Skeletal muscle tissue (tissue), 4 donors: ENCODE results near the gene SFSWAP. TPM values are rescaled to one million over a fixed set of nuclear protein-coding genes. Genes with fewer than 3 reads are reported as not detected.
"Not testable (repeated sequence)": the region's sequence is repeated elsewhere in the genome, so short reads cannot be mapped to it uniquely, and the experiment has no call there.

ENCODE experiments used
- H3K27ac ChIP-seq: one replicate; pipeline ENCODE4 v1.7.0; 2013; ENCODE audit warnings: mild to moderate bottlenecking, low read depth, low read length, inconsistent platforms
- H3K27me3 ChIP-seq, 3 donors: one replicate each; pipeline ENCODE4 v1.7.0; 2013; ENCODE audit warnings: low read length in 3 of 3; ENCODE audit not compliant: control insufficient read depth in 3 of 3, insufficient read depth in 3 of 3
- H3K36me3 ChIP-seq, 3 donors: one replicate each; pipeline ENCODE4 v1.7.0; 2013; ENCODE audit warnings: low read length in 3 of 3; ENCODE audit not compliant: control insufficient read depth in 3 of 3, insufficient read depth in 3 of 3
- H3K4me1 ChIP-seq, 3 donors: one replicate each; pipeline ENCODE4 v1.7.0; 2013; ENCODE audit warnings: low read length in 3 of 3, mild to moderate bottlenecking in 3 of 3; ENCODE audit not compliant: control insufficient read depth in 3 of 3, insufficient read depth in 3 of 3
- H3K4me3 ChIP-seq, 3 donors: one replicate each; pipeline ENCODE4 v1.7.0; 2013; ENCODE audit warnings: low read length in 3 of 3
- H3K9ac ChIP-seq, 3 donors: one replicate each; pipeline ENCODE4 v1.7.0; 2013; ENCODE audit warnings: low read length in 3 of 3, mild to moderate bottlenecking in 3 of 3, moderate library complexity in 2 of 3, low read depth in 1 of 3
- H3K9me3 ChIP-seq, 3 donors: one replicate each; pipeline ENCODE4 v1.7.0; 2013; ENCODE audit warnings: low read length in 3 of 3; ENCODE audit not compliant: control insufficient read depth in 3 of 3
- total RNA-seq: library from RNA; depleted of rRNA; stranded (reverse); fragments of >200 nt; gene quantifications from one replicate; pipeline ENCODE4 v1.2.3, GENCODE V29; 2014
- donor health status: Osteomylitis.

Gene SFSWAP
- total RNA-seq, 1 donor from 2014 or later = 17.7 TPM

DNA sequence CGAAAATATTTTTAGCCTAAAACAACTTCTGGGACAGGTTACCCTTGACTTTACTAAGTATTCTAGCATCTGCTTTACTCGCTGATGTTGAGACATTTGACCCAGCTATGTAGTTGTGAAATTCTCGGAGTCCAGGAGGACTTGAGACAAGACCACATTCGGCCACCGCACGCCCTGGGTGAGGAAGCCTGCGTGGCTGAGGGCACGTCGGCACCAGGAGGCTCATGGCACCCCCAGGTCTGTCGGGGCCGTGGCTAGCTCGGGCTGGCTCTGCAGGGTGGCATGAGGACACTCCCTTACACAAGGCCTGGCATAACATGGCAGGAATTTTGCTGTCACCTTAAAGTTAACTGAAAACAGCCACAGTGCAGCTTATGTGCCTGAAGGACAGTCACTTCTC is 59.2 kb downstream of the SFSWAP start:
- H3K36me3 ChIP-seq = peaks cover 44 to 65% (median 60%) of the 10 kb centered on the region in 3 donors
- no peaks in the 10 kb centered on the region for H3K27me3 ChIP-seq
- peaks cover 0 to 12% (median 2%) of the 10 kb centered on the region in 3 donors for H3K4me1 ChIP-seq
- no peak overlapping the region for H3K4me3 ChIP-seq
- H3K27ac ChIP-seq = no peak overlapping the region
- H3K9me3 ChIP-seq = no peaks in the 10 kb centered on the region
- H3K9ac ChIP-seq = no peak overlapping the region

DNA sequence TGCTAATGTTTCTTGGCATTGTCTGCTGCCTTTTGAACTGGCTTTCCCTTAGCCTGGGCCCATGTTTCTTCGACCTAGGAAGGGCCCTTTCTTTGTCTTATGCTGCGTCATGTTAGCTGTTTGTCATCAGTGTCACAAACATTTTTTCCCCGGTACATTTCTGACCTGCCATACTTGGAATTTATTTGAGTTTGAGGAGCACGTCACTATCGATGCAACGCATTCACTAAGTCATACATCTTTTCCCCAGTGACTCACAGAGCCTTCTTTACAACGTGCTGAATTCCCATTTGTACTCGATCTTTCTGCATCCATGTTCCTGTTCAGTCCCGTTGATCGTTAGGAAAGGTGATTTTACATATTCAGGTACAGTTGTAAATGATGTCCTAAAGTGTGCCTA is 61.1 kb downstream of the SFSWAP start:
- Histone ChIP-seq H3K36me3 (peaks cover 38 to 55% (median 54%) of the 10 kb centered on the region in 3 donors), H3K9ac (no peak overlapping the region), H3K27me3 (no peaks in the 10 kb centered on the region), H3K4me3 (no peak overlapping the region), H3K27ac (no peak overlapping the region), H3K9me3 (no peaks in the 10 kb centered on the region), H3K4me1 (peaks cover 0 to 14% (median 2%) of the 10 kb centered on the region in 3 donors)

GRCh38 chr12:131773582-131774221 is 62.8 kb downstream of the SFSWAP start:
- Histone ChIP-seq H3K9ac (no peak overlapping the region), H3K4me1 (peaks cover 0 to 14% (median 2%) of the 10 kb centered on the region in 3 donors), H3K4me3 (no peak overlapping the region), H3K27me3 (no peaks in the 10 kb centered on the region), H3K36me3 (peaks cover 36 to 52% (median 46%) of the 10 kb centered on the region in 3 donors), H3K9me3 (no peaks in the 10 kb centered on the region), H3K27ac (no peak overlapping the region)

GRCh38 chr12:131774576-131775391 is 63.9 kb downstream of the SFSWAP start:
- peak overlapping the region; percentile 59 for H3K27ac ChIP-seq
- no peaks in the 10 kb centered on the region for H3K9me3 ChIP-seq
- H3K36me3 ChIP-seq = peaks cover 43 to 52% (median 47%) of the 10 kb centered on the region in 3 donors
- H3K4me3 ChIP-seq = no peak overlapping the region
- H3K9ac ChIP-seq = no peak overlapping the region
- H3K4me1 ChIP-seq = peaks cover 0 to 14% (median 2%) of the 10 kb centered on the region in 3 donors
- no peaks in the 10 kb centered on the region for H3K27me3 ChIP-seq

GRCh38 chr12:131775392-131776236 is 64.7 kb downstream of the SFSWAP start:
- Histone ChIP-seq H3K4me3 (no peak overlapping the region), H3K27ac (peak overlapping the region; percentile 59), H3K4me1 (peaks cover 0 to 14% (median 2%) of the 10 kb centered on the region in 3 donors), H3K9ac (no peak overlapping the region), H3K36me3 (peaks cover 42 to 54% (median 48%) of the 10 kb centered on the region in 3 donors), H3K27me3 (no peaks in the 10 kb centered on the region), H3K9me3 (no peaks in the 10 kb centered on the region)

DNA sequence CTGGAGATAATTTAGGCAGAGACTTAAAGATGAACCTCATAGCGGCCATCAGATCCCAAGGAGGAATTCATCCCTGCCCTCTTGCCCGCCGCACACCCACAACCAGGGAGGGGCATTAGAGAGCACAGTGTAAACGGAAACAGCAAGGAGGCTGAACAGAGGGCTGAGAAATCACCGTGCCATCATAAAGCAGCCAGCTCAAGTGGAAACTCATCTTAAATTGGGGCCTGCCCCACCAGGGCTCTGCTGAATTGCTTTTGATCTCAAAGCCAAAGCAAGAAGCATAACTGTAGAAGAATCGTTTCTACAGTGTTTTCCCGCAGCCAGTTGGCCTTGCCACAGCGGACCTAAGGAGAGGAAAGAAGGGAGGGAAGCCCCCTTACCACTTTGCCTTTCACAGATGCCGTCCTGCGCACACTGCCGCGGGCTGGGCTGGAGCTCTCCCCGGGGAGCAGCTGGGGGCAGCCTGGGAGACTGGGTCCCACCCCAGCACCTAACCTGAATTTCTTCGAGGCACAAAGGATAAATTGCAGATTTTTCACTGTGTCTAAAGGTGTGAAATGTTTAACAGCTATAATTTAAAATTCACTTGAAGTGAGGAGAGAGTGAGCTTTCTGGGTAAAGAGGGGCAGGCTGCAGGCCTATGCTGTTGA is 65.5 kb downstream of the SFSWAP start:
- Histone ChIP-seq H3K27ac (no peak overlapping the region), H3K4me3 (no peak overlapping the region), H3K9ac (no peak overlapping the region), H3K36me3 (peaks cover 38 to 48% (median 44%) of the 10 kb centered on the region in 3 donors), H3K9me3 (no peaks in the 10 kb centered on the region), H3K4me1 (peaks cover 0 to 14% (median 2%) of the 10 kb centered on the region in 3 donors), H3K27me3 (no peaks in the 10 kb centered on the region)

DNA sequence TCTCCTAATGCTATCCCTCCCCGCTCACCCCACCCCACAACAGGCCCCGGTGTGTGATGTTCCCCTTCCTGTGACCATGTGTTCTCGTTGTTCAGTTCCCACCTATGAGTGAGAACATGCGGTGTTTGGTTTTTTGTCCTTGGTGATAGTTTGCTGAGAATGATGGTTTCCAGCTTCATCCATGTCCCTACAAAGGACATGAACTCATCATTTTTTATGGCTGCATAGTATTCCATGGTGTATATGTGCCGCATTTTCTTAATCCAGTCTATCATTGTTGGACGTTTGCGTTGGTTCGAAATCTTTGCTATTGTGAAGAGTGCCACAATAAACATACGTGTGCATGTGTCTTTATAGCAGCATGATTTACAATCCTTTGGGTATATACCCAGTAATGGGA is 66.4 kb downstream of the SFSWAP start:
- not testable (repeated sequence) for H3K27ac ChIP-seq, H3K9ac ChIP-seq, H3K9me3 ChIP-seq, H3K4me3 ChIP-seq, H3K27me3 ChIP-seq
- Histone ChIP-seq H3K36me3 (peaks cover 38 to 48% (median 42%) of the 10 kb centered on the region in 3 donors), H3K4me1 (peaks cover 0 to 14% (median 2%) of the 10 kb centered on the region in 3 donors)

DNA sequence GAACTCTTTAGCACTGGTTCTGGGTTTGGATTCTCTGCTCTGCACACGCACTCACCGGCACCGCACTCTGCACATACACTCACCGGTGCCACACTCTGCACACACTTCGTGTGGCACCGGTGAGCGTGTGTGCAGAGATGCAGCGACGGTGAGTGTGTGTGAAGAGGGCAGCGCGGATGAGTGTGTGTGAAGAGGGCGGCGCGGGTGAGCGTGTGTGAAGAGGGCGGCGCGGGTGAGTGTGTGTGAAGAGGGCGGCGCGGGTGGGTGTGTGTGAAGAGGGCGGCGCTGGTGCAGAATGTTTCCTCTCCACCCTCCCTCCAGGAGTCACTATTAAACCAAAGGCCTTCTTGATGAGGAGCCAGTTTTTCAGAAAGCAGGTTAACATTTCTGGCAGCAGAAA is 68.1 kb downstream of the SFSWAP start:
- H3K9me3 ChIP-seq = no peaks in the 10 kb centered on the region
- H3K4me1 ChIP-seq = peaks cover 3 to 14% (median 3%) of the 10 kb centered on the region in 3 donors
- no peaks in the 10 kb centered on the region for H3K27me3 ChIP-seq
- peaks cover 26 to 41% (median 36%) of the 10 kb centered on the region in 3 donors for H3K36me3 ChIP-seq
- no peak overlapping the region for H3K9ac ChIP-seq
- no peak overlapping the region for H3K27ac ChIP-seq
- no peak overlapping the region for H3K4me3 ChIP-seq

DNA sequence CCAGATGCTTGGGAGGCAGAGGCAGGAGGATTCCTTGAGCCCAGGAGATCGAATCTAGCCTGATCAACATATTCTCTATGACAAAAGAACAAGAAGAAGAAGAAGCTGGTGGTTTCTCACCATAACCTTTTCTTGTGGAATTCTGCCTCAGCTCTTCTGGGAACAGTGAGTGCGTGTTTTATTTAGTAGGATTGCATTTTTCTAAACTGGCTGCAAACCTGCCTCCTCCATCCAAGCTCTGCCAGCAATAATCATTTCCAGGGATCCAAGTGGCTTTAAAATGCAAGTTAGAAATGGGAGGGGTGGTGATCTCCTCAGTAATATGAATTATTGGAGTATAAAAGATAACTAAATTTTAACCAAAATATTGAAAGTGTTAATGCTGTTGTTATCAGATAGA is 71.2 kb downstream of the SFSWAP start:
- Histone ChIP-seq H3K36me3 (peaks cover 35 to 48% (median 38%) of the 10 kb centered on the region in 3 donors), H3K4me1 (peaks cover 6 to 7% (median 6%) of the 10 kb centered on the region in 3 donors), H3K9me3 (no peaks in the 10 kb centered on the region), H3K4me3 (no peak overlapping the region), H3K27me3 (no peaks in the 10 kb centered on the region), H3K27ac (no peak overlapping the region), H3K9ac (no peak overlapping the region)
